Measurements from ENCODE around the gene ABCA2. TPM values are rescaled to one million over a fixed set of nuclear protein-coding genes. Genes with fewer than 3 reads are reported as not detected.

ABCA2 gene
- total RNA-seq, 1 experiment from 2014 or later: 22.6 TPM

DNA sequence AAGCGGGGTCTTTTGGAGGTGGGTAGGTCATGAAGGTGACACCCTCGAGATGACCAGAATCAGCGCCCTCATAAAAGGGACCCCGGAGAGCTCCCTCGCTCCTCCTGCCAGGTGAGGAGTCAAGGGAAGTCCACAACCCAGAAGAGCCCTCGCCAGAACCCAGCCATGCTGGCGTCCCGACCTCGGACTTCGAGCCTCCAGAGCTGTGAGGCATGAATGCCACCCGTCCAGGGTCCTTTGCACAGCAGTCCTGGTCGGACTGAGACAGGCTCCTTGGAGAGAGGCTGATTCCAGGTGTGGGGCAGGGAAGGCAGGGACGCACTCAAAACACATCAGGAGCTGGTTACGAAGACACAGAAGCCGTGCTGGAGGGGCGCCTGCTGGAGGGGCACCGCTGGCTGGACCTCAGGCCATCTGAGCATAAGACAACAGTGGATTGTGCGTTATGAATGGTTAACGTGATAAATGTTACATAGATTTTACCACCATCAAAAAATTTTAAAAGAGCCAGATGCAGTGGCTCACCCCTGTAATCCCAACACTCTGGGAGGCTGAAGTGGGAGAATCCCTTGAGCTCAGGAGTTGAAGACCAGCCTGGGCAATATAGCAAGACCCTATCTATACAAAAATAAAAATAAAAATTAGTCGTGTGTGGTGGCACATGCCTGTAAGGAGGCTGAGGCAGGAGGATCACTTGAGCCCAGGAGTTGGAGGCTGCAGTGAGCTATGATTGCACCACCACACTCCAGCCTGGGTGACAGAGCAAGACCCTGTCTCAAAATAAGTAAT, 26.0 kb downstream of the ABCA2 start:
- intact Hi-C loops (cut with micrococcal nuclease; ENCODE audit: unreplicated experiment): no loop called here
- no peaks in the 10 kb centered on the region for H3K9me3 Mint-ChIP-seq (ENCODE audit: unreplicated experiment)
- peaks cover 11% of the 10 kb centered on the region for H3K4me1 ChIP-seq
- no peak overlapping the region for H3K4me3 ChIP-seq (ENCODE audit: low read depth, low read length)
- TF ChIP-seq, protein P1, sequence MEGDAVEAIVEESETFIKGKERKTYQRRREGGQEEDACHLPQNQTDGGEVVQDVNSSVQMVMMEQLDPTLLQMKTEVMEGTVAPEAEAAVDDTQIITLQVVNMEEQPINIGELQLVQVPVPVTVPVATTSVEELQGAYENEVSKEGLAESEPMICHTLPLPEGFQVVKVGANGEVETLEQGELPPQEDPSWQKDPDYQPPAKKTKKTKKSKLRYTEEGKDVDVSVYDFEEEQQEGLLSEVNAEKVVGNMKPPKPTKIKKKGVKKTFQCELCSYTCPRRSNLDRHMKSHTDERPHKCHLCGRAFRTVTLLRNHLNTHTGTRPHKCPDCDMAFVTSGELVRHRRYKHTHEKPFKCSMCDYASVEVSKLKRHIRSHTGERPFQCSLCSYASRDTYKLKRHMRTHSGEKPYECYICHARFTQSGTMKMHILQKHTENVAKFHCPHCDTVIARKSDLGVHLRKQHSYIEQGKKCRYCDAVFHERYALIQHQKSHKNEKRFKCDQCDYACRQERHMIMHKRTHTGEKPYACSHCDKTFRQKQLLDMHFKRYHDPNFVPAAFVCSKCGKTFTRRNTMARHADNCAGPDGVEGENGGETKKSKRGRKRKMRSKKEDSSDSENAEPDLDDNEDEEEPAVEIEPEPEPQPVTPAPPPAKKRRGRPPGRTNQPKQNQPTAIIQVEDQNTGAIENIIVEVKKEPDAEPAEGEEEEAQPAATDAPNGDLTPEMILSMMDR (IDR thresholded peaks at IDR 0.05; ENCODE audit: insufficient read depth in 1 of 2, low read depth in 1 of 2, low read length in 1 of 2, severe bottlenecking in 1 of 2, unreplicated experiment in 1 of 2): no peak
- peaks cover 10% of the 10 kb centered on the region for H3K4me1 Mint-ChIP-seq (ENCODE audit: low read depth, unreplicated experiment)
- BruUV-seq (replicated peaks): no TSS peak
- no peaks in the 10 kb centered on the region for H3K9me3 ChIP-seq
- H3K27me3 Mint-ChIP-seq (ENCODE audit: insufficient read depth, unreplicated experiment): no peaks in the 10 kb centered on the region
- POLR2A ChIA-PET: no interaction called here
- H3K36me3 ChIP-seq (ENCODE audit: control insufficient read depth, insufficient read depth, low read length): no peaks in the 10 kb centered on the region
- CTCF ChIA-PET: interaction anchor here (0.6 to 0.8 kb wide), 2 partner anchors 27 to 68 kb away, joined by 3 to 4 read pairs; partner anchors contain the start of gene SAPCD2
- no peak for DNase-seq
- no peaks in the 10 kb centered on the region for H3K27me3 ChIP-seq (replicated peaks; ENCODE audit: control insufficient read depth, insufficient read depth, low read length)
- no peak overlapping the region for H3K27ac Mint-ChIP-seq (ENCODE audit: unreplicated experiment)
- H3K36me3 Mint-ChIP-seq (ENCODE audit: insufficient read depth, unreplicated experiment): peaks cover 17% of the 10 kb centered on the region
- H3K4me3 Mint-ChIP-seq (ENCODE audit: unreplicated experiment): no peak overlapping the region

DNA sequence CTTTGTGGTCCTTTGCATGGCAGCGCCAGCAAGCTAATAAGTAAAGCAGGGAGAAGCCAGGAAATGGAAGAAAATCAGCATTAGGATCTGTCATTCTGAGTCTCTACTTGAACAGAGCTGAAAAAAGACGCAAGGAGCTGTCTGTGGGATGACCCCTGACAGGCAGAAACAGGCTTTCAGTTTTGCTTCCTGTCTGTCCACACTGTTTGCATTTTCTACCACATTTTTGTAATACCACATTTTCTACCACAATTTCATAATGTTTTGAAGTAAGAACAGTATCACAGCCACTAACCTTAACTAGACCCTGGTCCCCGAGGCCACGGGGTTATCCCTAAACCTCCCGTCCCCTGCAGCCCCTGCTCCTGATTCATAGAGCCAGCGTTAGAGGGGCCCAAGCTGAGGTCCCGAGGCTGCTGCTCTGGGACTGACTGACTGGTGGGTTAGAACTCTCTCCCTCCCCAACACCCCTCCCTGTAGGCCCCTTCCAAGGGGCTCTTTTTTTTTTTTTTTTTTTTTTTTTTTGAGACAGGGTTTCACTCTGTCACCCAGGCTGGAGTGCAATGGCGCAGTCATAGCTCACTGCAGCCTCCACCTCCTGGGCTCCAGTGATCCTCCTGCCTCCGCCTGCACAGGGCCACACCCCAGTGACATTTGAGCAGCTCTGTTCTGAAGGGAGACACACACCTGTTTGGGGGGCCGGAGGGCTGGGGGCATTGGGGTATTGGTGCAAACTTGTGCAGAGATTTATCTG, 27.7 kb downstream of the ABCA2 start:
- H3K27me3 ChIP-seq (replicated peaks; ENCODE audit: control insufficient read depth, insufficient read depth, low read length): no peaks in the 10 kb centered on the region
- no peak overlapping the region for H3K4me3 ChIP-seq (ENCODE audit: low read depth, low read length)
- intact Hi-C loops (cut with micrococcal nuclease; ENCODE audit: unreplicated experiment): no loop called here
- H3K27me3 Mint-ChIP-seq (ENCODE audit: insufficient read depth, unreplicated experiment): no peaks in the 10 kb centered on the region
- H3K9me3 ChIP-seq: no peaks in the 10 kb centered on the region
- no peak overlapping the region for H3K27ac Mint-ChIP-seq (ENCODE audit: unreplicated experiment)
- no peaks in the 10 kb centered on the region for H3K9me3 Mint-ChIP-seq (ENCODE audit: unreplicated experiment)
- H3K4me1 Mint-ChIP-seq (ENCODE audit: low read depth, unreplicated experiment): peaks cover 10% of the 10 kb centered on the region
- ChIA-PET CTCF (interaction anchor here (0.6 to 1.2 kb wide), 2 partner anchors 35 to 140 kb away, joined by 4 to 5 read pairs; no protein-coding TSS in a partner anchor), POLR2A (no interaction called here)
- H3K36me3 Mint-ChIP-seq (ENCODE audit: insufficient read depth, unreplicated experiment): peaks cover 28% of the 10 kb centered on the region
- peaks cover 24% of the 10 kb centered on the region for H3K4me1 ChIP-seq
- BruUV-seq (replicated peaks): no TSS peak
- no peak for DNase-seq
- TF ChIP-seq, protein P1 (IDR thresholded peaks at IDR 0.05; ENCODE audit: insufficient read depth in 1 of 2, low read depth in 1 of 2, low read length in 1 of 2, severe bottlenecking in 1 of 2, unreplicated experiment in 1 of 2): no peak
- H3K36me3 ChIP-seq (ENCODE audit: control insufficient read depth, insufficient read depth, low read length): no peaks in the 10 kb centered on the region
- H3K4me3 Mint-ChIP-seq (ENCODE audit: unreplicated experiment): no peak overlapping the region

DNA sequence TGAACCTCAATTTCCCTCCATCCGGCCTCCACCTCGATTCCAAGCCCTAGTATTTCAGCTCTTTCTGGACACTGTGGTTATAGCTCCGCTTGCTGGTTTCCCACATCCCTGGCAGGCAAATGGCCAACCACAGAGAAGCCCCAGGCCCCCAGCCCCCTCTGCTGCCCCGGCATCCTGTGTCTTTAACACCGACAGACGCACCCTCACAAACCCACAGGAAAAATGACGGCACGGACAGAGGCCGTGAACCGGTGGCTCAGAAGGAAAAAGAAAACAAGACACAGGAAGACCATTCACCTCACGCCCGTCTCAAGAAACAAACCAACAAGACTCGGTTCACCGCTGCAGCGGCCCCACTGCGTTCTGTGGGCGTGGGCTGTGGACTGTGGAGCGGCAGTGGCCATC, 30.2 kb downstream of the ABCA2 start:
- ChIA-PET CTCF (interaction anchor here (1.0 to 2.8 kb wide), 2 partner anchors 37 to 50 kb away, joined by 4 to 12 read pairs; no protein-coding TSS in a partner anchor), POLR2A (no interaction called here)
- H3K4me3 Mint-ChIP-seq (ENCODE audit: unreplicated experiment): peak overlapping the region; percentile 48
- Histone ChIP-seq H3K4me3 (ENCODE audit: low read depth, low read length) (no peak overlapping the region), H3K27me3 (replicated peaks; ENCODE audit: control insufficient read depth, insufficient read depth, low read length) (no peaks in the 10 kb centered on the region), H3K4me1 (peaks cover 28% of the 10 kb centered on the region), H3K36me3 (ENCODE audit: control insufficient read depth, insufficient read depth, low read length) (no peaks in the 10 kb centered on the region), H3K9me3 (no peaks in the 10 kb centered on the region)
- BruUV-seq (replicated peaks): no TSS peak
- no peaks in the 10 kb centered on the region for H3K9me3 Mint-ChIP-seq (ENCODE audit: unreplicated experiment)
- no peaks in the 10 kb centered on the region for H3K27me3 Mint-ChIP-seq (ENCODE audit: insufficient read depth, unreplicated experiment)
- DNase-seq: no peak
- no peak overlapping the region for H3K27ac Mint-ChIP-seq (ENCODE audit: unreplicated experiment)
- TF ChIP-seq, protein P1 (IDR thresholded peaks at IDR 0.05; ENCODE audit: insufficient read depth in 1 of 2, low read depth in 1 of 2, low read length in 1 of 2, severe bottlenecking in 1 of 2, unreplicated experiment in 1 of 2): no peak
- intact Hi-C loops (cut with micrococcal nuclease; ENCODE audit: unreplicated experiment): loop anchor here (2.0 kb wide), 1 partner anchor 49 kb away; no protein-coding TSS in a partner anchor
- H3K36me3 Mint-ChIP-seq (ENCODE audit: insufficient read depth, unreplicated experiment): peaks cover 37% of the 10 kb centered on the region
- H3K4me1 Mint-ChIP-seq (ENCODE audit: low read depth, unreplicated experiment): peaks cover 10% of the 10 kb centered on the region

Measured in Caco-2 (cell line).